HEK293 (cell line): ENCODE data around the gene APOL2.

Experiments used
- SETDB1 ChIP-seq: IDR thresholded peaks from one replicate; pipeline ENCODE4 v1.6.1; 2017; ENCODE audit warnings: mild to moderate bottlenecking, low read length, moderate library complexity, mixed read lengths; ENCODE audit not compliant: insufficient read length
- ZNF23 ChIP-seq: fragments of 450-650 bp; formaldehyde crosslinking; IDR thresholded peaks from 2 replicates; pipeline ENCODE4 v1.5.1; 2016; ENCODE audit warnings: missing biosample characterization, missing genetic modification characterization, borderline replicate concordance
- ZNF423 ChIP-seq: fragments of 450-650 bp; formaldehyde crosslinking; IDR thresholded peaks from 2 replicates; pipeline ENCODE4 v1.5.1; 2016; ENCODE audit warnings: missing biosample characterization, missing genetic modification characterization
- ZNF544 ChIP-seq: fragments of 450-650 bp; formaldehyde crosslinking; IDR thresholded peaks from 2 replicates; pipeline ENCODE4 v1.5.0; 2017; ENCODE audit warnings: missing biosample characterization, missing genetic modification characterization
- ZNF830 ChIP-seq: fragments of 450-650 bp; IDR thresholded peaks from 2 replicates; pipeline ENCODE4 v1.5.0; 2018; ENCODE audit warnings: missing biosample characterization, missing genetic modification characterization, low read depth, mild to moderate bottlenecking, moderate library complexity
- TF ChIP-seq, protein P1 (sequence below): fragments of 450-650 bp; formaldehyde crosslinking; IDR thresholded peaks from 2 replicates; pipeline ENCODE4 v1.5.1; 2016; ENCODE audit warnings: missing biosample characterization, missing genetic modification characterization
- TF ChIP-seq, protein P2 (sequence below): fragments of 450-650 bp; formaldehyde crosslinking; IDR thresholded peaks from 2 replicates; pipeline ENCODE4 v1.5.1; 2016; ENCODE audit warnings: missing biosample characterization, missing genetic modification characterization
- TF ChIP-seq, protein P3 (sequence below): fragments of 450-650 bp; formaldehyde crosslinking; IDR thresholded peaks from 2 replicates; pipeline ENCODE4 v1.5.1; 2016; ENCODE audit warnings: missing biosample characterization, missing genetic modification characterization
- TF ChIP-seq, protein P4 (sequence below): fragments of 450-650 bp; formaldehyde crosslinking; IDR thresholded peaks from 2 replicates; pipeline ENCODE4 v1.5.1; 2016; ENCODE audit warnings: missing biosample characterization, missing genetic modification characterization
- TF ChIP-seq, protein P5 (sequence below): sonication (generic); formaldehyde crosslinking; IDR thresholded peaks from 2 replicates; pipeline ENCODE4 v1.8.1; 2022; ENCODE audit warnings: mild to moderate bottlenecking, moderate library complexity, missing genetic modification reagents
- TF ChIP-seq, protein P6 (sequence below): fragments of 450-650 bp; formaldehyde crosslinking; IDR thresholded peaks from 2 replicates; pipeline ENCODE4 v1.5.1; 2017; ENCODE audit warnings: missing biosample characterization, mild to moderate bottlenecking, missing genetic modification characterization, moderate library complexity

DNA sequence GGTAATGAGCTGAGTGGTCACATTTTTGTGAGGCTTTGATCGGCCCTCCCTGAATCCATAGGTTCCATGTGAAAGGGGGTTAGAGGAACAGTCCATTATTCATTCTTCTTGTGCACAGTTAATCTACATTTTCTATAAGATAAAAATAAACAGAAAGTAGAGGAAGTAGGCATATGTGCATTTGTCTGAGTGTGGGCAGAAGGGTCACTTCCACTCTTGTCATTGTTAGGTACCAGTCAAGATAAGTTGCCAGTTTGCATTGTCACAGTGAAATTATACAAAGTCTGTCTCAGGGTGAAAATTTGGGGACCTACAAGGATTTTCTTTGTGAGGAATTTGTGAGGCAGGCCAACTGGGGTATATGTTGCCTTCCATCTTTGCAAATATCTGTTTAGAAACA is 33.1 kb downstream of the APOL2 start:
- TF ChIP-seq ZNF830 (tag by site-specific recombination) (no peak), ZNF544 (no peak), SETDB1 (no peak), ZNF23 (tag by site-specific recombination) (no peak), ZNF423 (tag by site-specific recombination) (no peak)
- TF ChIP-seq, protein P1, sequence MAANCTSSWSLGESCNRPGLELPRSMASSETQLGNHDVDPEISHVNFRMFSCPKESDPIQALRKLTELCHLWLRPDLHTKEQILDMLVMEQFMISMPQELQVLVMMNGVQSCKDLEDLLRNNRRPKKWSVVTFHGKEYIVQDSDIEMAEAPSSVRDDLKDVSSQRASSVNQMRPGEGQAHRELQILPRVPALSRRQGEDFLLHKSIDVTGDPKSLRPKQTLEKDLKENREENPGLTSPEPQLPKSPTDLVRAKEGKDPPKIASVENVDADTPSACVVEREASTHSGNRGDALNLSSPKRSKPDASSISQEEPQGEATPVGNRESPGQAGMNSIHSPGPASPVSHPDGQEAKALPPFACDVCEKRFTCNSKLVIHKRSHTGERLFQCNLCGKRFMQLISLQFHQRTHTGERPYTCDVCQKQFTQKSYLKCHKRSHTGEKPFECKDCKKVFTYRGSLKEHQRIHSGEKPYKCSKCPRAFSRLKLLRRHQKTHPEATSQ (tag by site-specific recombination): no peak
- TF ChIP-seq, protein P2, sequence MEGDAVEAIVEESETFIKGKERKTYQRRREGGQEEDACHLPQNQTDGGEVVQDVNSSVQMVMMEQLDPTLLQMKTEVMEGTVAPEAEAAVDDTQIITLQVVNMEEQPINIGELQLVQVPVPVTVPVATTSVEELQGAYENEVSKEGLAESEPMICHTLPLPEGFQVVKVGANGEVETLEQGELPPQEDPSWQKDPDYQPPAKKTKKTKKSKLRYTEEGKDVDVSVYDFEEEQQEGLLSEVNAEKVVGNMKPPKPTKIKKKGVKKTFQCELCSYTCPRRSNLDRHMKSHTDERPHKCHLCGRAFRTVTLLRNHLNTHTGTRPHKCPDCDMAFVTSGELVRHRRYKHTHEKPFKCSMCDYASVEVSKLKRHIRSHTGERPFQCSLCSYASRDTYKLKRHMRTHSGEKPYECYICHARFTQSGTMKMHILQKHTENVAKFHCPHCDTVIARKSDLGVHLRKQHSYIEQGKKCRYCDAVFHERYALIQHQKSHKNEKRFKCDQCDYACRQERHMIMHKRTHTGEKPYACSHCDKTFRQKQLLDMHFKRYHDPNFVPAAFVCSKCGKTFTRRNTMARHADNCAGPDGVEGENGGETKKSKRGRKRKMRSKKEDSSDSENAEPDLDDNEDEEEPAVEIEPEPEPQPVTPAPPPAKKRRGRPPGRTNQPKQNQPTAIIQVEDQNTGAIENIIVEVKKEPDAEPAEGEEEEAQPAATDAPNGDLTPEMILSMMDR (tag by site-specific recombination): no peak
- TF ChIP-seq, protein P3, sequence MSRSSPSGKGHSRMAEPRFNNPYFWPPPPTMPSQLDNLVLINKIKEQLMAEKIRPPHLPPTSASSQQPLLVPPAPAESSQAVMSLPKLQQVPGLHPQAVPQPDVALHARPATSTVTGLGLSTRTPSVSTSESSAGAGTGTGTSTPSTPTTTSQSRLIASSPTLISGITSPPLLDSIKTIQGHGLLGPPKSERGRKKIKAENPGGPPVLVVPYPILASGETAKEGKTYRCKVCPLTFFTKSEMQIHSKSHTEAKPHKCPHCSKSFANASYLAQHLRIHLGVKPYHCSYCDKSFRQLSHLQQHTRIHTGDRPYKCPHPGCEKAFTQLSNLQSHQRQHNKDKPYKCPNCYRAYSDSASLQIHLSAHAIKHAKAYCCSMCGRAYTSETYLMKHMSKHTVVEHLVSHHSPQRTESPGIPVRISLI (tag by site-specific recombination): no peak
- TF ChIP-seq, protein P4, sequence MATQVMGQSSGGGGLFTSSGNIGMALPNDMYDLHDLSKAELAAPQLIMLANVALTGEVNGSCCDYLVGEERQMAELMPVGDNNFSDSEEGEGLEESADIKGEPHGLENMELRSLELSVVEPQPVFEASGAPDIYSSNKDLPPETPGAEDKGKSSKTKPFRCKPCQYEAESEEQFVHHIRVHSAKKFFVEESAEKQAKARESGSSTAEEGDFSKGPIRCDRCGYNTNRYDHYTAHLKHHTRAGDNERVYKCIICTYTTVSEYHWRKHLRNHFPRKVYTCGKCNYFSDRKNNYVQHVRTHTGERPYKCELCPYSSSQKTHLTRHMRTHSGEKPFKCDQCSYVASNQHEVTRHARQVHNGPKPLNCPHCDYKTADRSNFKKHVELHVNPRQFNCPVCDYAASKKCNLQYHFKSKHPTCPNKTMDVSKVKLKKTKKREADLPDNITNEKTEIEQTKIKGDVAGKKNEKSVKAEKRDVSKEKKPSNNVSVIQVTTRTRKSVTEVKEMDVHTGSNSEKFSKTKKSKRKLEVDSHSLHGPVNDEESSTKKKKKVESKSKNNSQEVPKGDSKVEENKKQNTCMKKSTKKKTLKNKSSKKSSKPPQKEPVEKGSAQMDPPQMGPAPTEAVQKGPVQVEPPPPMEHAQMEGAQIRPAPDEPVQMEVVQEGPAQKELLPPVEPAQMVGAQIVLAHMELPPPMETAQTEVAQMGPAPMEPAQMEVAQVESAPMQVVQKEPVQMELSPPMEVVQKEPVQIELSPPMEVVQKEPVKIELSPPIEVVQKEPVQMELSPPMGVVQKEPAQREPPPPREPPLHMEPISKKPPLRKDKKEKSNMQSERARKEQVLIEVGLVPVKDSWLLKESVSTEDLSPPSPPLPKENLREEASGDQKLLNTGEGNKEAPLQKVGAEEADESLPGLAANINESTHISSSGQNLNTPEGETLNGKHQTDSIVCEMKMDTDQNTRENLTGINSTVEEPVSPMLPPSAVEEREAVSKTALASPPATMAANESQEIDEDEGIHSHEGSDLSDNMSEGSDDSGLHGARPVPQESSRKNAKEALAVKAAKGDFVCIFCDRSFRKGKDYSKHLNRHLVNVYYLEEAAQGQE (tag by site-specific recombination): no peak
- TF ChIP-seq, protein P5, sequence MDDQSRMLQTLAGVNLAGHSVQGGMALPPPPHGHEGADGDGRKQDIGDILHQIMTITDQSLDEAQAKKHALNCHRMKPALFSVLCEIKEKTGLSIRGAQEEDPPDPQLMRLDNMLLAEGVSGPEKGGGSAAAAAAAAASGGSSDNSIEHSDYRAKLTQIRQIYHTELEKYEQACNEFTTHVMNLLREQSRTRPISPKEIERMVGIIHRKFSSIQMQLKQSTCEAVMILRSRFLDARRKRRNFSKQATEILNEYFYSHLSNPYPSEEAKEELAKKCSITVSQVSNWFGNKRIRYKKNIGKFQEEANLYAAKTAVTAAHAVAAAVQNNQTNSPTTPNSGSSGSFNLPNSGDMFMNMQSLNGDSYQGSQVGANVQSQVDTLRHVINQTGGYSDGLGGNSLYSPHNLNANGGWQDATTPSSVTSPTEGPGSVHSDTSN (CRISPR knock-in tag): no peak
- TF ChIP-seq, protein P6, sequence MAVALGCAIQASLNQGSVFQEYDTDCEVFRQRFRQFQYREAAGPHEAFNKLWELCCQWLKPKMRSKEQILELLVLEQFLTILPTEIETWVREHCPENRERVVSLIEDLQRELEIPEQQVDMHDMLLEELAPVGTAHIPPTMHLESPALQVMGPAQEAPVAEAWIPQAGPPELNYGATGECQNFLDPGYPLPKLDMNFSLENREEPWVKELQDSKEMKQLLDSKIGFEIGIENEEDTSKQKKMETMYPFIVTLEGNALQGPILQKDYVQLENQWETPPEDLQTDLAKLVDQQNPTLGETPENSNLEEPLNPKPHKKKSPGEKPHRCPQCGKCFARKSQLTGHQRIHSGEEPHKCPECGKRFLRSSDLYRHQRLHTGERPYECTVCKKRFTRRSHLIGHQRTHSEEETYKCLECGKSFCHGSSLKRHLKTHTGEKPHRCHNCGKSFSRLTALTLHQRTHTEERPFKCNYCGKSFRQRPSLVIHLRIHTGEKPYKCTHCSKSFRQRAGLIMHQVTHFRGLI: no peak
